Esophagus squamous epithelium (tissue), 4 donors: ENCODE data around the gene GMDS.

Source experiments
- POLR2A ChIP-seq, 4 donors: fragments of 450-650 bp; IDR thresholded peaks; one replicate each; pipeline ENCODE4 v1.6.1; 2017; ENCODE audit warnings: antibody characterized with exemption in 4 of 4, mild to moderate bottlenecking in 4 of 4, moderate library complexity in 3 of 4
- TF ChIP-seq, protein P1 (sequence below), 6 experiments: fragments of 450-650 bp in 4 of 6; fragments of 200-600 bp in 2 of 6; sonication (generic) in 2 of 6; IDR thresholded peaks; one replicate each; pipeline ENCODE4 v1.5.1; 2016 to 2019; ENCODE audit warnings: antibody characterized with exemption in 6 of 6, mild to moderate bottlenecking in 4 of 6, moderate library complexity in 4 of 6

DNA sequence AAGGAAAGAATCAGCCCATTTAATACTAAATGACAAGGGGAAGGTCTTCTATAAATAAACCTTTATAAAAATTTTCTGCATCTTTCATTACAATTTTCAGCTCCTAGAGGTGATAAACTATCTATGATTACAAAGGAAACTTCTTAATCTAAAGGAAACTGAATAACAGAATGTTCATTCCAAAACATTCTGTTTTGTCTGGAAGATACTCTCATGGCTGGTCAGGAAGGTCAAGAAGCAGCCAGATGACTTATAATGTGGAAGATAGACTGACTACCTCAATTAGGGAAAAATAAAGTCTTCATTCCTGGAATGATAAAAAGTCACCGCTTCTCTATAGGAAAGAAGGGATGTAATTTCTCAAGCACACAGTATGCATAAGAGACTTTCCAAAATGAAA lies 131.3 kb downstream of the GMDS start:
- TF ChIP-seq, protein P1, sequence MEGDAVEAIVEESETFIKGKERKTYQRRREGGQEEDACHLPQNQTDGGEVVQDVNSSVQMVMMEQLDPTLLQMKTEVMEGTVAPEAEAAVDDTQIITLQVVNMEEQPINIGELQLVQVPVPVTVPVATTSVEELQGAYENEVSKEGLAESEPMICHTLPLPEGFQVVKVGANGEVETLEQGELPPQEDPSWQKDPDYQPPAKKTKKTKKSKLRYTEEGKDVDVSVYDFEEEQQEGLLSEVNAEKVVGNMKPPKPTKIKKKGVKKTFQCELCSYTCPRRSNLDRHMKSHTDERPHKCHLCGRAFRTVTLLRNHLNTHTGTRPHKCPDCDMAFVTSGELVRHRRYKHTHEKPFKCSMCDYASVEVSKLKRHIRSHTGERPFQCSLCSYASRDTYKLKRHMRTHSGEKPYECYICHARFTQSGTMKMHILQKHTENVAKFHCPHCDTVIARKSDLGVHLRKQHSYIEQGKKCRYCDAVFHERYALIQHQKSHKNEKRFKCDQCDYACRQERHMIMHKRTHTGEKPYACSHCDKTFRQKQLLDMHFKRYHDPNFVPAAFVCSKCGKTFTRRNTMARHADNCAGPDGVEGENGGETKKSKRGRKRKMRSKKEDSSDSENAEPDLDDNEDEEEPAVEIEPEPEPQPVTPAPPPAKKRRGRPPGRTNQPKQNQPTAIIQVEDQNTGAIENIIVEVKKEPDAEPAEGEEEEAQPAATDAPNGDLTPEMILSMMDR (IDR thresholded peaks at IDR 0.05), result no peak
- TF ChIP-seq POLR2A (IDR thresholded peaks at IDR 0.05), result no peak
